Measurements from ENCODE around the gene TMEM151B. TPM values are rescaled to one million over a fixed set of nuclear protein-coding genes. Genes with fewer than 3 reads are reported as not detected.

TMEM151B gene
- total and polyA plus RNA-seq, 9 of the 15 experiments (the other 6 are each of a cell fraction or from before 2014, with no cell fraction given): not detected

GRCh38 chr6:44223319-44224028, 46.8 kb upstream of the TMEM151B start, which contains the start of gene SLC29A1 (continued):
- no peak for TF ChIP-seq TSC22D4 (tag; IDR thresholded peaks at IDR 0.05)
- no peak for TF ChIP-seq E2F5 (CRISPR knock-in tag; IDR thresholded peaks at IDR 0.05)
- TF ChIP-seq TFAP4 (CRISPR knock-in tag; IDR thresholded peaks at IDR 0.05; ENCODE audit: borderline replicate concordance): 0 out of 2 replicates have a peak, but pooled peaks have one; percentile 50
- TF ChIP-seq, protein P1, sequence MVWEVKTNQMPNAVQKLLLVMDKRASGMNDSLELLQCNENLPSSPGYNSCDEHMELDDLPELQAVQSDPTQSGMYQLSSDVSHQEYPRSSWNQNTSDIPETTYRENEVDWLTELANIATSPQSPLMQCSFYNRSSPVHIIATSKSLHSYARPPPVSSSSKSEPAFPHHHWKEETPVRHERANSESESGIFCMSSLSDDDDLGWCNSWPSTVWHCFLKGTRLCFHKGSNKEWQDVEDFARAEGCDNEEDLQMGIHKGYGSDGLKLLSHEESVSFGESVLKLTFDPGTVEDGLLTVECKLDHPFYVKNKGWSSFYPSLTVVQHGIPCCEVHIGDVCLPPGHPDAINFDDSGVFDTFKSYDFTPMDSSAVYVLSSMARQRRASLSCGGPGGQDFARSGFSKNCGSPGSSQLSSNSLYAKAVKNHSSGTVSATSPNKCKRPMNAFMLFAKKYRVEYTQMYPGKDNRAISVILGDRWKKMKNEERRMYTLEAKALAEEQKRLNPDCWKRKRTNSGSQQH (CRISPR knock-in tag; IDR thresholded peaks at IDR 0.05): no peak
- TF ChIP-seq BRD4 (IDR thresholded peaks at IDR 0.05): no peak
- TF ChIP-seq ZBTB49 (CRISPR knock-in tag; IDR thresholded peaks at IDR 0.05; ENCODE audit: borderline replicate concordance): no peak
- no peak for TF ChIP-seq BCL6 (CRISPR knock-in tag; IDR thresholded peaks at IDR 0.05)
- no peak for TF ChIP-seq PTBP1 (IDR thresholded peaks at IDR 0.05; ENCODE audit: low read depth, low read length)
- no peak for TF ChIP-seq ZNF239 (CRISPR knock-in tag; IDR thresholded peaks at IDR 0.05)
- TF ChIP-seq FOXA3 (CRISPR knock-in tag; conservative IDR thresholded peaks at IDR 0.05 in 1 of 2, IDR thresholded peaks at IDR 0.05 in 1 of 2): peak in 1 of 2 experiments; percentile 74; a peak in 1 of 4 replicates
- no peak for TF ChIP-seq RFX5 (IDR thresholded peaks at IDR 0.05; ENCODE audit: low read depth, low read length)
- TF ChIP-seq SIX5 (IDR thresholded peaks at IDR 0.05; ENCODE audit: borderline replicate concordance in 1 of 2, insufficient read depth in 1 of 2, low read depth in 1 of 2, low read length in 2 of 2): no peak
- TF ChIP-seq TRIM24 (IDR thresholded peaks at IDR 0.05): no peak
- TF ChIP-seq SRSF9 (IDR thresholded peaks at IDR 0.05; ENCODE audit: borderline replicate concordance, low read depth, low read length): no peak
- TF ChIP-seq MBD2 (IDR thresholded peaks at IDR 0.05; ENCODE audit: borderline replicate concordance, low read depth): no peak
- TF ChIP-seq RAD21 (CRISPR knock-in tag; conservative IDR thresholded peaks at IDR 0.05 in 1 of 2, IDR thresholded peaks at IDR 0.05 in 1 of 2): no peak
- no peak for TF ChIP-seq PURB (CRISPR knock-in tag; IDR thresholded peaks at IDR 0.05; ENCODE audit: low read depth)
- TF ChIP-seq SP2 (IDR thresholded peaks at IDR 0.05; ENCODE audit: extremely low read depth, low read depth, low read length, poor library complexity, severe bottlenecking): no peak
- no peak for TF ChIP-seq EGR1 (conservative IDR thresholded peaks at IDR 0.05)
- no peak for TF ChIP-seq NFATC3 (IDR thresholded peaks at IDR 0.05)
- peak; percentile 39 for TF ChIP-seq CHD1 (IDR thresholded peaks at IDR 0.05; ENCODE audit: low read length)
- TF ChIP-seq NFYB (IDR thresholded peaks at IDR 0.05; ENCODE audit: extremely low read depth, insufficient read length): no peak
- no peak for TF ChIP-seq ARHGAP35 (IDR thresholded peaks at IDR 0.05; ENCODE audit: partially characterized antibody)
- TF ChIP-seq ZNF140 (CRISPR knock-in tag; IDR thresholded peaks at IDR 0.05): no peak

Measured in K562 (cell line).